Natural killer cell (primary cell): ENCODE data around the gene PDE4B. TPM values are rescaled to one million over a fixed set of nuclear protein-coding genes. Genes with fewer than 3 reads are reported as not detected.

Experiments
- ATAC-seq, 3 donors: fragments of 150-1000 bp in 2 of 3; fragments of 200-7000 bp in 1 of 3; cut with Tn5 transposase; 1 replicate in 1 of 3; 2 replicates in 2 of 3; pipeline ENCODE4 v1.10.0; 2021; ENCODE audit warnings: mild to moderate bottlenecking in 2 of 3, moderate library complexity in 2 of 3
- DNase-seq, 2 donors: peaks; one replicate each; pipeline versions ENCODE4 v3.0.0 to v3.0.0-alpha.2; 2013 to 2021; ENCODE audit warnings: mixed read lengths in 1 of 2
- H3K27ac ChIP-seq: one replicate; pipeline ENCODE4 v1.5.1; 2013; ENCODE audit warnings: mild to moderate bottlenecking, low read length
- H3K27me3 ChIP-seq: one replicate; pipeline ENCODE4 v1.6.1; 2013; ENCODE audit warnings: low read length; ENCODE audit not compliant: control insufficient read depth, insufficient read depth
- H3K36me3 ChIP-seq: one replicate; pipeline ENCODE4 v1.6.1; 2013; ENCODE audit warnings: low read length; ENCODE audit not compliant: control insufficient read depth, insufficient read depth
- H3K4me1 ChIP-seq: one replicate; pipeline ENCODE4 v1.6.1; 2013; ENCODE audit warnings: low read length; ENCODE audit not compliant: control insufficient read depth, insufficient read depth
- H3K4me3 ChIP-seq: one replicate; pipeline ENCODE4 v1.5.1; 2013; ENCODE audit warnings: low read length
- H3K9me3 ChIP-seq: one replicate; pipeline ENCODE4 v1.6.1; 2013; ENCODE audit warnings: low read length; ENCODE audit not compliant: control insufficient read depth, insufficient read depth
- H3K27ac Mint-ChIP-seq, 2 donors: one replicate each; pipeline ENCODE4 v1.8.0; 2022; ENCODE audit warnings: mild to moderate bottlenecking in 2 of 2, mixed read lengths in 2 of 2, moderate library complexity in 1 of 2
- H3K27me3 Mint-ChIP-seq, 2 donors: one replicate each; pipeline ENCODE4 v1.8.0; 2022; ENCODE audit warnings: low read depth in 2 of 2, mixed read lengths in 2 of 2
- H3K36me3 Mint-ChIP-seq: one replicate; pipeline ENCODE4 v1.8.0; 2022; ENCODE audit warnings: mixed read lengths
- H3K4me1 Mint-ChIP-seq, 2 donors: one replicate each; pipeline ENCODE4 v1.8.0; 2022; ENCODE audit warnings: mixed read lengths in 2 of 2
- H3K4me3 Mint-ChIP-seq: one replicate; pipeline ENCODE4 v1.8.0; 2022; ENCODE audit warnings: mild to moderate bottlenecking, moderate library complexity, mixed read lengths
- H3K9me3 Mint-ChIP-seq, 2 donors: one replicate each; pipeline ENCODE4 v1.8.0; 2022; ENCODE audit warnings: mixed read lengths in 2 of 2
- CTCF ChIP-seq: fragments of 200-600 bp; IDR thresholded peaks from one replicate; pipeline ENCODE4 v1.8.0; 2022; ENCODE audit warnings: antibody characterized with exemption
- WGBS: methylation state at CpG from one replicate; pipeline ENCODE4 v1.1.7; 2013; ENCODE audit warnings: missing lambda C conversion rate; ENCODE audit not compliant: insufficient coverage; 5-methylcytosine and 5-hydroxymethylcytosine counted together
- intact Hi-C: fragments of 100-400 bp; cut with micrococcal nuclease; formaldehyde crosslinking; loops from one replicate; pipeline ENCODE4 v1.14.2; 2022
- total RNA-seq, 4 donors: library from RNA; stranded (reverse); fragments of 120-200 nt in 1 of 4; gene quantifications; one replicate each; pipeline versions ENCODE4 v1.2.3 to v1.2.4, GENCODE V29; 2013 to 2022

Gene PDE4B
- total RNA-seq, 3 donors from 2014 or later (not counting 1 experiment from before 2014, with no cell fraction given): 18.0 to 42.4 (median 25.5) TPM

GRCh38 chr1:66373157-66373591 lies 580.5 kb downstream of the PDE4B start:
- H3K36me3 ChIP-seq: peaks cover 32% of the 10 kb centered on the region
- peaks cover 5% of the 10 kb centered on the region for H3K36me3 Mint-ChIP-seq
- H3K27me3 ChIP-seq: no peaks in the 10 kb centered on the region
- peaks cover 31 to 34% of the 10 kb centered on the region in 2 donors for H3K4me1 Mint-ChIP-seq
- peak overlapping the region; percentile 77 for H3K27ac ChIP-seq
- no peaks in the 10 kb centered on the region for H3K27me3 Mint-ChIP-seq
- 26% methylated on average over 4 of the region's 4 CpGs for WGBS
- H3K4me3 Mint-ChIP-seq: no peak overlapping the region
- ATAC-seq (no peak), DNase-seq (no peak)
- no peaks in the 10 kb centered on the region for H3K9me3 ChIP-seq
- intact Hi-C loops: no loop called here
- H3K27ac Mint-ChIP-seq: peak overlapping the region; percentile 66 to 82
- no peak overlapping the region for H3K4me3 ChIP-seq
- peaks cover 22% of the 10 kb centered on the region for H3K4me1 ChIP-seq
- TF ChIP-seq CTCF: no peak
- no peaks in the 10 kb centered on the region for H3K9me3 Mint-ChIP-seq

- Histone ChIP-seq H3K4me3 (no peak overlapping the region), H3K36me3 (peaks cover 23% of the 10 kb centered on the region), H3K27ac (peak overlapping the region; percentile 77), H3K27me3 (no peaks in the 10 kb centered on the region), H3K9me3 (no peaks in the 10 kb centered on the region), H3K4me1 (peaks cover 22% of the 10 kb centered on the region)
- no peak overlapping the region for H3K4me3 Mint-ChIP-seq
- peak in 1 of 2 donors; percentile 45 for DNase-seq
- intact Hi-C loops: no loop called here
- 33% methylated on average over 2 of the region's 2 CpGs for WGBS
- peak; percentile 32 to 38 (median 33) for ATAC-seq
- peak overlapping the region; percentile 69 to 82 for H3K27ac Mint-ChIP-seq
- H3K4me1 Mint-ChIP-seq: peaks cover 31 to 34% of the 10 kb centered on the region in 2 donors
- H3K27me3 Mint-ChIP-seq: peaks cover 0 to 3% of the 10 kb centered on the region in 2 donors
- TF ChIP-seq CTCF: no peak
- peaks cover 5% of the 10 kb centered on the region for H3K36me3 Mint-ChIP-seq
- no peaks in the 10 kb centered on the region for H3K9me3 Mint-ChIP-seq
These were observed 581.5 kb downstream of the PDE4B start for GRCh38 chr1:66374148-66374547.

- Histone ChIP-seq H3K27ac (peak overlapping the region; percentile 77), H3K36me3 (peaks cover 18% of the 10 kb centered on the region), H3K4me1 (peaks cover 22% of the 10 kb centered on the region), H3K9me3 (no peaks in the 10 kb centered on the region), H3K4me3 (no peak overlapping the region), H3K27me3 (no peaks in the 10 kb centered on the region)
- WGBS: 25% methylated on average over 1 of the region's 2 CpGs
- intact Hi-C loops: no loop called here
- no peak for TF ChIP-seq CTCF
- peaks cover 5% of the 10 kb centered on the region for H3K36me3 Mint-ChIP-seq
- peaks cover 31 to 37% of the 10 kb centered on the region in 2 donors for H3K4me1 Mint-ChIP-seq
- ATAC-seq (peak; percentile 74 to 76 (median 74)), DNase-seq (peak in 1 of 2 donors; percentile 71)
- H3K27ac Mint-ChIP-seq: peak overlapping the region; percentile 69 to 82
- no peaks in the 10 kb centered on the region for H3K9me3 Mint-ChIP-seq
- peak overlapping the region; percentile 37 for H3K4me3 Mint-ChIP-seq
- H3K27me3 Mint-ChIP-seq: peaks cover 0 to 7% of the 10 kb centered on the region in 2 donors
These were observed 581.9 kb downstream of the PDE4B start for GRCh38 chr1:66374561-66375111.

DNA sequence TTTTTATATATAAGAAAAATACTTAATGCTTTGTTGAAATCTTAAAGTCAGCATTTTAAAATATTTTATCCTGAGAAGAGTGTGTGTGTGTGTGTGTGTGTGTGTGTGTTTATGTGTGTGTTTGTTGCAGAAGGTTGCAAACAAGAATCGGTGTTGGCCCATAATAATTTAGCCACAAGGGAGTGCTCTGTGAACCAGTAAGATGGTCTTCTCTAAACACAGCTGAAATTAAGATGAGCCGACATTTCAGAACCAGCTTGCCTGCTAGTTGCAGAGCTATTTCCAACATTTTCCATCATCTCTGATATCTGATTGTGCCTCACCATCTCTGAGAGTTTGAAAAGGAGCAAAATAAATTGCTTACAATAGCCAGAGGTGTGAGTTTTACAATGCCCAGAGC lies 582.4 kb downstream of the PDE4B start:
- no peaks in the 10 kb centered on the region for H3K9me3 Mint-ChIP-seq
- no peak for TF ChIP-seq CTCF
- peak overlapping the region; percentile 69 to 82 for H3K27ac Mint-ChIP-seq
- H3K4me3 Mint-ChIP-seq: no peak overlapping the region
- H3K4me1 Mint-ChIP-seq: peaks cover 31 to 37% of the 10 kb centered on the region in 2 donors
- Histone ChIP-seq H3K27me3 (no peaks in the 10 kb centered on the region), H3K4me3 (no peak overlapping the region), H3K36me3 (peaks cover 17% of the 10 kb centered on the region), H3K27ac (peak overlapping the region; percentile 77), H3K4me1 (peaks cover 22% of the 10 kb centered on the region), H3K9me3 (no peaks in the 10 kb centered on the region)
- WGBS: 49% methylated on average over 2 of the region's 2 CpGs
- DNase-seq (no peak), ATAC-seq (no peak)
- peaks cover 5% of the 10 kb centered on the region for H3K36me3 Mint-ChIP-seq
- intact Hi-C loops: no loop called here
- peaks cover 0 to 10% of the 10 kb centered on the region in 2 donors for H3K27me3 Mint-ChIP-seq
